PFSK-1 (cell line): ENCODE data around the gene CHIT1.

Experiments used
- FOXP2 ChIP-seq: optimal IDR thresholded peaks from 2 replicates; pipeline ENCODE3; 2011; ENCODE audit warnings: borderline replicate concordance, control low read depth, inconsistent platforms; ENCODE audit not compliant: insufficient read depth; ENCODE audit errors: extremely low read length, extremely low read depth
- POLR2AphosphoS5 ChIP-seq: IDR thresholded peaks from 2 replicates; pipeline ENCODE4 v1.6.1; 2012; ENCODE audit warnings: low read depth, mild to moderate bottlenecking, control low read depth, low read length, moderate library complexity
- SIN3A ChIP-seq: IDR thresholded peaks from 2 replicates; pipeline ENCODE4 v1.6.1; 2012; ENCODE audit warnings: mild to moderate bottlenecking, low read length, moderate library complexity, borderline replicate concordance; ENCODE audit not compliant: insufficient read depth
- TAF1 ChIP-seq: IDR thresholded peaks from 2 replicates; pipeline ENCODE4 v1.6.1; 2012; ENCODE audit warnings: low read length, control low read depth, borderline replicate concordance; ENCODE audit not compliant: insufficient read depth
- TF ChIP-seq, protein P1 (sequence below), 2 experiments: IDR thresholded peaks; 2 replicates each; pipeline versions ENCODE4 v1.6.1 to v1.8.0; 2011 to 2012; ENCODE audit warnings: low read depth in 2 of 2, low read length in 2 of 2, control low read depth in 1 of 2, inconsistent platforms in 1 of 2, mild to moderate bottlenecking in 1 of 2, moderate library complexity in 1 of 2; ENCODE audit not compliant: insufficient read depth in 1 of 2

CHIT1 gene

DNA sequence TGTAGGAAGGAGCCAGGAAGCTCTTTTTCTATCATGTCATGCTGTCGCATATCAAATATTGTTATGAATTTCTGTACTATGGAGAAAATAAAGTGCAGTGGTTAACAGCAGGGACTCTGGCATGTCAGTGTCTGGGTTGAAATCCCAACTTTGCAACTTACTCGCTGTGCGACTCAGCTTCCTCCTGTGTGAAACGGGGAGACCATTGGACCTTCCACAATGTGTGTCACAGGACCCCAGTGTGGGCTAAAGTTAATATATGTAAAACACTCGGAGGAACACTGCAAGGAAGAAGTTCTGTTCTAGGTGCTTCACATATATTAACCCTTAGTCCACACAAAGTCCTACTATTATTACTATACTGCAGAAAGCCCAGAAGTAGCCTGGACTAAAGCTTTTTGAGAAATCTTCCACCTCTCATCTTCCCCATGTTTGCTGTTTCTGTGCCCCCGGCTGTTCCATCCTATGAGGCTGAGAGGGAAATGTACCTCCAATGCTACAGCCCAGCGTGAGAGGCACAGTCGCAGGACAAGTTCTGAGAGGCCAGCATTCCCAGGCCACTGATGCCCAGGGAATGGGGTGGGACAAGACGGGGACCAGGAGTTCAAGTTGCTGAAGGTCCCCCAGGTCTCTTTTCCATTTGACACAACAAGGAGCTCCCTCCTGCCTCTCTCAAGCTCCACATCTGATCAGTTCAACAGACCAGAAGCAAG, 1.9 kb downstream of the CHIT1 start:
- TF ChIP-seq TAF1 (no peak), SIN3A (no peak), FOXP2 (no peak), POLR2AphosphoS5 (no peak)
- TF ChIP-seq, protein P1, sequence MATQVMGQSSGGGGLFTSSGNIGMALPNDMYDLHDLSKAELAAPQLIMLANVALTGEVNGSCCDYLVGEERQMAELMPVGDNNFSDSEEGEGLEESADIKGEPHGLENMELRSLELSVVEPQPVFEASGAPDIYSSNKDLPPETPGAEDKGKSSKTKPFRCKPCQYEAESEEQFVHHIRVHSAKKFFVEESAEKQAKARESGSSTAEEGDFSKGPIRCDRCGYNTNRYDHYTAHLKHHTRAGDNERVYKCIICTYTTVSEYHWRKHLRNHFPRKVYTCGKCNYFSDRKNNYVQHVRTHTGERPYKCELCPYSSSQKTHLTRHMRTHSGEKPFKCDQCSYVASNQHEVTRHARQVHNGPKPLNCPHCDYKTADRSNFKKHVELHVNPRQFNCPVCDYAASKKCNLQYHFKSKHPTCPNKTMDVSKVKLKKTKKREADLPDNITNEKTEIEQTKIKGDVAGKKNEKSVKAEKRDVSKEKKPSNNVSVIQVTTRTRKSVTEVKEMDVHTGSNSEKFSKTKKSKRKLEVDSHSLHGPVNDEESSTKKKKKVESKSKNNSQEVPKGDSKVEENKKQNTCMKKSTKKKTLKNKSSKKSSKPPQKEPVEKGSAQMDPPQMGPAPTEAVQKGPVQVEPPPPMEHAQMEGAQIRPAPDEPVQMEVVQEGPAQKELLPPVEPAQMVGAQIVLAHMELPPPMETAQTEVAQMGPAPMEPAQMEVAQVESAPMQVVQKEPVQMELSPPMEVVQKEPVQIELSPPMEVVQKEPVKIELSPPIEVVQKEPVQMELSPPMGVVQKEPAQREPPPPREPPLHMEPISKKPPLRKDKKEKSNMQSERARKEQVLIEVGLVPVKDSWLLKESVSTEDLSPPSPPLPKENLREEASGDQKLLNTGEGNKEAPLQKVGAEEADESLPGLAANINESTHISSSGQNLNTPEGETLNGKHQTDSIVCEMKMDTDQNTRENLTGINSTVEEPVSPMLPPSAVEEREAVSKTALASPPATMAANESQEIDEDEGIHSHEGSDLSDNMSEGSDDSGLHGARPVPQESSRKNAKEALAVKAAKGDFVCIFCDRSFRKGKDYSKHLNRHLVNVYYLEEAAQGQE (IDR thresholded peaks at IDR 0.05; ENCODE audit: insufficient read depth in 1 of 2, low read depth in 2 of 2, low read length in 2 of 2) = no peak

DNA sequence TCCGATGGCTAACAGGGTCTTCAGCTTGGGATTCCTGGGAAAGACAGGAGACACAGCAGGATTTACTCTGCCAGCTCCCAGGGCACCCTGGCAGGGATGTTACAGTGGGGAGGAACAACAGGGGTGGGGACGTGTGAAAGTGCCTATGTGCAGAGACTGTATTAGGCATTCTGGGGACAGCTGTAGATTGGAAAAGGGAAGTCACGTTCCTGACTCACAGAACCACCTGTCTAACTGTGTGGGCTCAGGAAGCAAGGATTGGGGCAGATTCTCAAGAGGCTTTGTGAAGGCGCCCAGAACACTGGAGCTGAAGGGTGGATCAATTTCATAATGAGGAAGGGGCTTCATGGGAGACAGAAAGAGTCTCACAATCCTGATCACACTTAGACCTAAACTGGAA, 4.4 kb downstream of the CHIT1 start:
- TF ChIP-seq TAF1 = no peak
- TF ChIP-seq, protein P1 (IDR thresholded peaks at IDR 0.05; ENCODE audit: insufficient read depth in 1 of 2, low read depth in 2 of 2, low read length in 2 of 2) = no peak
- TF ChIP-seq POLR2AphosphoS5 = no peak
- no peak for TF ChIP-seq SIN3A
- no peak for TF ChIP-seq FOXP2

DNA sequence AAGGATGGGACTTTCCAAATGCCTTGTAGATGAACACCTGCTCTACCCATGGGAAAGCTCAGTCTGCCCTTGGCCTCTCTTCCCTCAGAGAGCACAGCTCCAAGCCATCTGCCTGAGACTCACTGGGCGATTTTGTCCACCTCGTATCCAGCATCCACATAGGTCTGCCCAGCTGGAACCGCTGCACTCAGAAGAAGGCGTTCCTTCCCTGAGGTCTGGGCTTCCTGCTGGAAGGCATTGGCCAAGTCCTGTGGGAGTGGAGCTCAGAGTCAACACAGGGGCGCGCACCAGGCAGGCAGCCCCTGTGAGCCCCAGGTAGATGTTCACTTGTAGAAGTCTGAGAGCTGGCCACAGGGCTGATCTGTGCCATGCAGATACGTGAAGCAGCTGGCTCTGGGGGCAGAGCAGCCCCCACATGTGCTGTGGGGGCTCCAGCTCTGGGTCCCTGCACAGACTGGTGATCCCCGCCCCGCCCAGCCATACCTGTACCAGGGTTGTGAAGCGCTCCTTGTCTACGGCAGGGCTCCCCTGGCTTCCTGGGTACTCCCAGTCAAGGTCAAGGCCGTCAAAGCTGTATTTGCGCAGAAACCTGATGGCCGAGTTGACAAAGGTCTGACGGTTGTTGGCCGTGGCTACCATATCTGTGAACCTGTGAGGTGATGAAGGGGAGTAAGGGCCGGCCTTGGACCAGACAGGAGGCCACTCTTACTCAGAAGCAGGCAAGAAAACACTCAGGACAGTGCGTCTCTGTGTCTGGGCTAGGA, 6.3 kb downstream of the CHIT1 start:
- TF ChIP-seq, protein P1 (IDR thresholded peaks at IDR 0.05; ENCODE audit: insufficient read depth in 1 of 2, low read depth in 2 of 2, low read length in 2 of 2) = no peak
- TF ChIP-seq POLR2AphosphoS5 (no peak), SIN3A (no peak), TAF1 (no peak), FOXP2 (no peak)

DNA sequence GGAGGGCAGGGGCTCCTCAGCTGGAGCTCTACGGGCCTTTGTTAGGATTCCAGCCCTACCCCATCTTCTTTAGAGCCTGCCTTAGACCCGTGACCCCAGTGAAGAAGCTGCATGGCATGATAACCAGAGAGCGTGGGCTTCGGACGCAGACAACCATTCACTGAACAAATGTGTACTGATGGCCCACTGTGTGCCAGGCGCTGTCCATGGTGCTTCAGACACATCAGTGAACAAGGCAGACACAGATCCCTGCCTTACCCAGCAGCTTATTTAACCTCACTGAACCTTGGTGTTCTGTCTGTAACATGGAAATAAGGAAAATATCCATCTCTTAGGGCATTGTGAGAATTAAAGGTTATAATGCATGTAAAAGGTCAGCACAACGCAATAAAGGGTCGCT, 9.5 kb downstream of the CHIT1 start:
- TF ChIP-seq, protein P1 (IDR thresholded peaks at IDR 0.05; ENCODE audit: insufficient read depth in 1 of 2, low read depth in 2 of 2, low read length in 2 of 2) = peak; percentile 84 to 96
- TF ChIP-seq SIN3A = no peak
- TF ChIP-seq POLR2AphosphoS5 = no peak
- TF ChIP-seq FOXP2 = no peak
- TF ChIP-seq TAF1 = no peak
